NCI-H1048 (cell line): ENCODE measurements around the gene OR5AR1.
"Not testable (repeated sequence)": the region's sequence is repeated elsewhere in the genome, so short reads cannot be mapped to it uniquely, and the experiment has no call there.

Experiments used
- DNase-seq: peaks from one replicate; lab custom pipeline; 2025; lab: John Stamatoyannopoulos, UW

Gene OR5AR1

GRCh38 chr11:56663386-56663785 is at the start of gene OR5AR1:
Gene OR5AR1, plus strand, starts transcription at chr11:56663686. Its CDS starts 0 bp downstream, at chr11:56663686.
- no peak for DNase-seq

DNA sequence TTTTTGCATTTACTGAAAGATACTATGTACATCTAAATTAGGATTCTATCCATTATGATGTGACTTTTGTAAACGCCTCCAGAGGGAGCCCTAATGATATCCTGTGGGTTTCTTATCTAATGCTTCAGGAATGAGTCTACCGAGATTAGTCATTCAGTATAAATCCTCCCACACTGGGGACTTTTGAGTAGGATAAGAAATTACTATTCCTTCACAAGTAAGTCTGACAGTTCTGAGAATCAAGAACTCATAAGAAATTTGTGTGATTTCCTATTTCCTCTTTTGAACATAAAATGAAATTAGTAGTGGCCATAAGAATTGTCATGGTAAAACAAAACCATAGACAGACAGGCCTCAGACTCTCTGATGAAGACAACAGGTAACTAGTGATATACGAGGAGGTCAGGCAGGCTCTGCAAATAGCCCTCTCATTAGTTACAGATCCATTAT is 38.8 kb upstream of the OR5AR1 start:
- no peak for DNase-seq

GRCh38 chr11:56625946-56626345 is 37.5 kb upstream of the OR5AR1 start:
- DNase-seq: no peak

DNA sequence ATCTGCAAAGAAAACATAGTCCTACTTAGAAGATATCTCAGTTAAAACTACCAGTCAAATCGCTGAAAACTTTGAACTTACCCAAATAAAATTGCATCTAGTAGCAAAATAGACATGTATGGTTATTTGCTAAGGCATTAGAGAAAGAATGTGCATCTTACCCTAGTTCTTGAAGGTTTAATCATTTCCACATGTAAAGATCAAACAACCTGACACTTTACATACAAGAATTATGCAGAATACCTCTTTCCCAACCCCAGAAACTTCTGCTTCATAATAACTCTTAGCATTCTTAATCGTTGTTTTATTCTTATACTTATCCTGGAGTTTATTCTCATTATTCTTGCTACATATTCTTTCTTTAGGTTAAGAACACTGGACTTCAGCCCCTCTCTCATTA is 31.2 kb upstream of the OR5AR1 start:
- DNase-seq: no peak

GRCh38 chr11:56636861-56637260 is 26.6 kb upstream of the OR5AR1 start:
- DNase-seq: no peak

- DNase-seq: no peak
Observed at GRCh38 chr11:56637500-56637899, 26.0 kb upstream of the OR5AR1 start.

- DNase-seq: no peak
Observed at GRCh38 chr11:56642339-56642738, 21.1 kb upstream of the OR5AR1 start, which contains the start of gene OR5AP2. Gene OR5AP2, minus strand, starts transcription at chr11:56642439. Its CDS starts 0 bp downstream, at chr11:56642439.

GRCh38 chr11:56659755-56660154 is 3.7 kb upstream of the OR5AR1 start:
- DNase-seq: no peak

GRCh38 chr11:56670984-56671383 is 7.5 kb downstream of the OR5AR1 start:
- no peak for DNase-seq

DNA sequence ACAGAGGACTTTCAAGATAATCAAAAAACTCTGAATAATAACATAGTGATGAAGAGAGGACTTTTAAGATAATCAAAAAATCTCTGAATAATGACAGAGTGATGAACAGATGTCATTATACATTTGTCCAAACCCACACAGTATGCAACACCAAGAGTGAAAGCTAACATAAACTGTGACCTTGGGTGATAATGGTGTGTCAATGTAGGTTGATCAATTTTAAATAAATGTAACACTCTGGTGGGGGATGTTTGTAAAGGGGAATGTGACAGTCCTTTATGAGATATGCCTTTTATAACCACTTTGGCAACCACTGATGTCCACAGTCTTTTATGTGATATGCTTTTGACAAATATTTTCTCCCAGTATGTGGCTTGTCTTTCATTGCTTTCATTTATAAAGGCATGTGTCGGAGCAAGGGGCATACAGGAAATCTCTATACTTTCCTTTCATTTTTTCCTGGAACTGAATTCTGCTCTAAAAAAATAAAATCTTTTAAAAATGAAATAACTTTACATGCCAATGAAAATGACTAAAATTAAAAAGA is 25.1 kb downstream of the OR5AR1 start:
- DNase-seq: no peak

- not testable (repeated sequence) for DNase-seq
Observed at GRCh38 chr11:56691179-56691578, 27.7 kb downstream of the OR5AR1 start.

GRCh38 chr11:56693428-56693827 is 29.9 kb downstream of the OR5AR1 start:
- DNase-seq: no peak

- no peak for DNase-seq
Observed at GRCh38 chr11:56698795-56699194, 35.3 kb downstream of the OR5AR1 start, which contains the start of gene OR9G1. Gene OR9G1, plus strand, starts transcription at chr11:56699095. Its CDS starts 1,293 bp downstream, at chr11:56700388.

- DNase-seq: no peak
Observed at GRCh38 chr11:56700242-56700913, 36.9 kb downstream of the OR5AR1 start.

DNA sequence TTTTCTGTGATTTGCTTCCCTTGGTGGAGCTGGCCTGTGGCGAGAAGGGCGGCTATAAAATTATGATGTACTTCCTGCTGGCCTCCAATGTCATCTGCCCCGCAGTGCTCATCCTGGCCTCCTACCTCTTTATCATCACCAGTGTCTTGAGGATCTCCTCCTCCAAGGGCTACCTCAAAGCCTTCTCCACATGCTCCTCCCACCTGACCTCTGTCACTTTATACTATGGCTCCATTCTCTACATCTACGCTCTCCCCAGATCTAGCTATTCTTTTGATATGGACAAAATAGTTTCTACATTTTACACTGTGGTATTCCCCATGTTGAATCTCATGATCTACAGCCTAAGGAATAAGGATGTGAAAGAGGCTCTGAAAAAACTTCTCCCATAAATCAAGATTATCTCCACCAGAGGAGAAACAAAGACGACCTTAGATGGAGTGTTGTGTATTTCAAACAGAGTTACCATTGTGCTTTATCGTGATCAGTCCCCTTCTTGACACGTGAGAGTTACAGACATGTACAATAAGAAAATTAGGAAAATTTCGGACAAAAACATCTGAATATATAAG is 37.5 kb downstream of the OR5AR1 start:
- DNase-seq: no peak

DNA sequence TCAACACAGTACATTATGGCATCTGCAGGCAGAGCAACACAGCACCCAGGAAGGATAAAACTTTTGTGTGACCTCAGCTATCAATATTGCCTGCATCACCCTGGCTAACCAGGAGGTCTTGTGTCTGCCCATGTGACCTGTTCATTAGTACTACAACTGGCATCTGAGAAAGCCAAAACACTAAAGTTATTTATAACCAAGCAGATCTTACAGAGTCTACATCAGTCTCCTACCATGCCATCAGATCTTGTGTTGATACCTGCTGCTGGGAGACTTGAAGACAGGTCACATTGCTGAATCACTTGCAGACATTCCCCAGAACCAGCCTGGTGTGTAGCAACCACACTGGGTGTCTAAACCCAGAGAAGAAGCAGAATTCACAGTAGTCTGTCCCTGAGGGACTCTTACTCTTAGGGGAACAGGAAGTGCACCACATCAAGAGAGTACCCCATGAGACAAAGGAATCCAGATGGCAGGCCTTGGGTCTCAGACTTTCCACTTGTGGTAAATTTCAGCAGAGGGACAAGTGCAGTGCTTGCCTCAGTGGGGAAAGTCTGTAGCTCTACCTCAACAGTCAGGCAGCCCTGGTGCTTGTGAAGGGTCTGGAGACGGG is 42.4 kb downstream of the OR5AR1 start:
- DNase-seq: no peak

DNA sequence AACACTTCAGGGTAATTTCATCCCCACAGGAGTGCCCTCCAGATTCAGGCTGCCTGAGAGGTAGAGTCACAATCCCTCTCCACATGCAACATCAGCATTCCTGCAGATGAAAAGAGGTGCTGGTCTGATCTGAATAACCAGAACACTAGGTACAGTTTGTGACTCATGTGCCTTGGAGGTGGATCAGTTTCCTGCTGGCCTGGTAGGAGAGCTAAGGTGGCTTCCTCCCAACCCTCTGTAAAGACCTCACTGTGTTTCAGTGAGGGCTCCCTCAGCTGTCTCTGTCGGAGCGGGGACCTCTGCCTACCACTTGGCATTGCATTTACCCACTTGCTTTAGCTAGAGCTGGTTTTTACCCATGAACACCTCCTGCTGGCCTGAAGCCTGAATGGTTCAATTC is 43.0 kb downstream of the OR5AR1 start:
- no peak for DNase-seq

GRCh38 chr11:56714206-56714605 is 50.7 kb downstream of the OR5AR1 start:
- no peak for DNase-seq
